AG20443 (cell line): ENCODE results near the gene PTPRG.

Source experiments
- DNase-seq: peaks from one replicate; pipeline ENCODE4 v3.0.0; 2012; ENCODE audit warnings: low spot score, mixed read lengths

The PTPRG gene

DNA sequence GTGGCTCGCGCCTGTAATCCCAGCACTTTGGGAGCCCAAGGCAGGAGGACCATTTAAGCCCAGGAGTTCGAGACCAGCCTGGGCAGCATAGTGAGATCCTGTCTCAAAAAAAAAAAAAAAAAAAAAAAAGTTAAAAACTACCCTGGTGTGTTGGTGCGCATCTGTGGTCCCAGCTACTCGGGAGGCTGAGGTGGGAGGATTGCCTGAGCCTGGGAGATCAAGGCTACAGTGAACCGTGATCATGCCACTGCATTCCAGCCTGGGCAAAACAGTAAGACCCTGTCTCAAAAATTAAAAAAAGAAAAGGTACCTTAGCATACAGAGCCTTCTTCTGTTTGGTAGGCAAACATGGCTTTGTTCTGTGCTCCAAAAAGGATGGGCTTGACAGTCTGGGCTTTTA lies 57.5 kb downstream of the PTPRG start:
- no peak for DNase-seq

DNA sequence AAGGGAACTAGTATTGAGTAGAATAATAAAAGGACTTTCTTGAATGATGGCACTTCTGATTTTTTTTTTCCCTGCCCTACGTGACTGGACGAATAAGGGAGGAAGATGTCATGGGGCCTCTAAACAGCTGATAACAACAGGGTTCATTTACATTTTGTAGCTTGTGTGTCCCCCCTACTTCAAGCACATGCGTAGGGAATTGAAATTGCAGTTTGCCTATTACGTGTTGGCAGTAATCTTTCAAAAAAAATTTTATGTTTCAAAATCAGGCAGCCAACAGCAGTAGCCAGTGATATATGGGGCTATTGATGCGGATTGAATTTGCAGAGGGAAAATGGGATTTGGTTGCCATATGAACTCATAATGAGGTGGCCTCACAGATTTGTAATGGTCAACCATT lies 58.7 kb downstream of the PTPRG start:
- DNase-seq = no peak

DNA sequence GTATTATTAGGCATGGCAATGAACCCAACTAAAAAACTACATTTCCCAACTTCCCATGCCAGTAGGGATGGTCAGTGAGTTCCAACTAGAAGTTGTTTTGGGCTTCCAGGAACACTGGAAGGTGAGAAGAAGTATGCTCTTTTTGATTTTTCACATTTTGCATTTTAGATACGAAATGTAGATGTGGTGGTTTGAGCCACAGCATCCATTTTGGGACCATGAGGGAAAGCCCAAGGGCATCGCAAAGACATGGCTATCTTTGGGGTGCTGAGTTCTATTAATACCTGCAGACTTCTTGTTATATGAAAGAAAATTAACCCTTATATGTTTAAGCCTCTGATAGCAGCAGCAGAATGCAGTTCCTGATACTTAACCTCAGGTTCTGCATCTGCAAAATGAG lies 62.9 kb downstream of the PTPRG start:
- DNase-seq = no peak

DNA sequence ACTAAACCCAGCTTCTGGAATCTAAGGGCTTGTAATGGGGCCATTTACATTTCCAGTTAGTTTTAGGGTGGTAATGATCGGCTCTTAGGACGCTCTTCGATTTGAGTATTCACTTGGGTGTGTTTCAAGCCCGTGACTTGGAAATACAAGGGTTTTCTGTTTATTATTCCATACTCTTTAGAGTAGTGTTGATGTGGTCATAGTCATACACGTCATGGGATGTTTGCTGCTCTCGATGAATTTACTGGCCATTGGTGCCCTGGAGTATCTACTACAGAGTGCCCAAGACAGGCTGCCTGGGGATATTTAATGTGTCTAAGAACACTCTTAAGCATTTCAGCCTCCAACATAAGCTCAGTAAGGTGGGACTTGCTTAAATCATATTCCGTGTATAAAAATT lies 64.1 kb downstream of the PTPRG start:
- DNase-seq = no peak

DNA sequence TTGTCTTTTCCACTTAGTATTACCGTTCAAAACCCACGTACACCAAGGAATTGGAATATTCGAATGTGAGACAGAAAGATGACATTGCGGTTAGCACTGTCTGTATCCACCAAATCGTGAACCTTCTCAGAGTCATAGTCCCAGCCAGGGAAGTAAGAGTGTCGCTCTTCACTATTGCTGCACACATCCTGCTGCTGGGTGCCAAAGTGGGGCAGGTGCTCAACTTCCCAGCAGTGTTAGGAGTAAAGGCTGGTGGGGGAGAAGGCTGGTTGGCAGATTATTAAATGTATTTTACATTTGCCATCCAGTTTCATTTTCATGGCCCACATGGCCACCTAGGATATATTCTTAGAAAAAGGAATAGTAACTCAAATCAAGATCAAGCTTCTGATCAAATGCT lies 65.1 kb downstream of the PTPRG start:
- DNase-seq = no peak

DNA sequence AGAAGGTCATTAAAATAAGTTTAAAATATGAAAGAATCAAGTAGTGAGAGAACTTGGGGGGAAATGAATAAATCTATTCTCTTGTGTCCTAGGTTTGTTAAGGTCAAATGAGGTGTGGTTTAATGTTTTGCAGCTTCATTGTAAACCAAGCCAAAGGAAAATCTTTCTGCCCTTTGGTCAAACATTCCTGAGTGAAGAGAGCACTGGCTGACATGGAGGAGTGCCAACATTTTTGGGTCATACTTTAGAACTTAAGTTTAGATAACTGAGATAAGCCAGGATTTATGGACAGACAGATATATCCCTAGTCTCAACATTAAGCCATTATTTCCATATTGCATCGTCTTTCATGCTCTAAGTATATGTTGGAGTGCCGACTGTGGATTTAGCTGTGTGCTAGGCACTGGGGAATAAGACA lies 66.4 kb downstream of the PTPRG start:
- DNase-seq = peak; percentile 79

DNA sequence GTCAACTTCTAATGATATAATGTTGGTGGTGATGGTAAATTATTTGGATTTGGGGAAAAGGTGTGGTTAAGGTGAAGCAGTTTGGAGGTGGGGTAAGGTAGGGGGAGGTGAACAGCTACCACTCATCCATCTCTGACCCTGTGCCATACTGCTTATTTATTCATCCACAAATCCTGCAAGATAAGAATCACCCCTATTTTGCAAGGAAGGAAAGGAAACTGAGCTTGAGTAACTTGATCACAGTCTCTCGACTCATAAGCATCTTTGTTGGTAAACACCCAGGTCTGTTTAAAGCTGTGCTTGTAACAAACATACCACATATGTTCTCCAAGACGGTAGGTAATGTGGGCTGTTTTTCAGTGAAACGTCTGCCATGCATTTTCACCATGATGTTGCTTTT lies 67.3 kb downstream of the PTPRG start:
- no peak for DNase-seq

DNA sequence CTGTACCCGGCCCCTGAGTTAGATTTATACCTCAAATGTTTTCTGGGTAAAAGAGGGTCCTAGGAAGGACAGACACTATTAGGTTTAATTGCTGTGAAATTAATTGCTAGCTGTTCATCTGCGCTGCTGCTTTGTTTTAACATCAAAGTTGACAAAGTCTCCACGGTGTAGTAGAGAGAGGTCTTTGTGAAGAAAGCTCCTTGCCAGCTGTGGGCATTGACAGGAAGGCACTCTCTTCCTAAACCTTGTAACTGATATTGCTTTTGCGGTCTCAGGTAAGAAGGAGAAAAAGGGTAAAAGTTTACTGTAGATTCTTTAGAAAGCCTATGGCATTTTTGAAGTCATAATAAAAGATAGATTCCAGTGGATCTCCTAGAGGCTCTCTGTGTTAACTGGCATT lies 68.1 kb downstream of the PTPRG start:
- DNase-seq = no peak

DNA sequence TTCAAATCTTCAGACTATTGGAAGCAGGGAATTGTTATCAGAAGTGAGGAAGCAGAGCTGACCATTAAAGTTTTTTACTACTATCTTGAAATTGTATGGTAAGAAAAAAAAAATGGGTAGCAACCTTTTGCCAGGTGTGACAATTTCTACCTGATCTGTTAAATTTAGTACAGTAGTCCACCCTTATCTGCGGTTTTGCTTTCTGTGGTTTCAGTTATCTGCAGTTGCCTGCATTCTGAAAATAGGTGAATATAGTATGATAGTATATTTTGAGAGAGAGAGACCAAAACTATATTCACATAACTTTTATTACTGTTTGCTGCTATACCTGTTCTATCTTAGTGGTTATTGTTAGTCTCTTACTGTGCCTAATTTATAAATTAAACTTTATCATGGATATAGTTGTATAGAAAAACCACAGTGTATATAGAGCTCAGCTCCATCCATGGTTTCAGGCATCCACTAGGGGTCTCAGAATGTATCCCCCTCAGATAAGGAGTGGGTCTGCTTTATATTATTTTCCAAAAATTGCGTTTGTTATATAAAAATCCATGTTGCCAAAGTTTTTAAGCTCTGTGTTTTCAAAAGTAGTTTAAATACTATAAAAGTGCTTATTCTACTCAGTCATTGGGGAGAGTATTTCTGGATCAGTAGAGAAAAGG lies 69.9 kb downstream of the PTPRG start:
- DNase-seq = no peak

- DNase-seq = no peak
These were observed 71.3 kb downstream of the PTPRG start for GRCh38 chr3:61632568-61633175.

DNA sequence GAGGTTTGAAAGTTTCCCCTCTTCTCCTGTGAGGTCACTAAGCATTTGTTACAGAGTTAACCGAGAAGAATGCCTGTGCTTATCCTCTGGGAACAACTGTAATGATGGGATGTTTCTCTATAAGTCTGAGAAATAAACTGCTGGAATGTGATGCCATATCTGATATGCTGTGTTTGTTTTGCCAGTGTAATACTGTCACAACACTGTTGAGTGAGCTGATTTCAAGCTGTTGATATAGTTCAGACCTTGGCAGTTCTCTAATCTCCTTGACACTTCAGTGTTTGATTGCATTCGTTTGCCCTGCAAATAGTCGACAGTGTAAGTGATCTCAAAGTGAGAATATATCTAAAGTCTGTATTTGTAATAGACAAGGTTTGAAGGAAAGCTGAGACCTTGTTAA lies 73.3 kb downstream of the PTPRG start:
- DNase-seq = no peak

DNA sequence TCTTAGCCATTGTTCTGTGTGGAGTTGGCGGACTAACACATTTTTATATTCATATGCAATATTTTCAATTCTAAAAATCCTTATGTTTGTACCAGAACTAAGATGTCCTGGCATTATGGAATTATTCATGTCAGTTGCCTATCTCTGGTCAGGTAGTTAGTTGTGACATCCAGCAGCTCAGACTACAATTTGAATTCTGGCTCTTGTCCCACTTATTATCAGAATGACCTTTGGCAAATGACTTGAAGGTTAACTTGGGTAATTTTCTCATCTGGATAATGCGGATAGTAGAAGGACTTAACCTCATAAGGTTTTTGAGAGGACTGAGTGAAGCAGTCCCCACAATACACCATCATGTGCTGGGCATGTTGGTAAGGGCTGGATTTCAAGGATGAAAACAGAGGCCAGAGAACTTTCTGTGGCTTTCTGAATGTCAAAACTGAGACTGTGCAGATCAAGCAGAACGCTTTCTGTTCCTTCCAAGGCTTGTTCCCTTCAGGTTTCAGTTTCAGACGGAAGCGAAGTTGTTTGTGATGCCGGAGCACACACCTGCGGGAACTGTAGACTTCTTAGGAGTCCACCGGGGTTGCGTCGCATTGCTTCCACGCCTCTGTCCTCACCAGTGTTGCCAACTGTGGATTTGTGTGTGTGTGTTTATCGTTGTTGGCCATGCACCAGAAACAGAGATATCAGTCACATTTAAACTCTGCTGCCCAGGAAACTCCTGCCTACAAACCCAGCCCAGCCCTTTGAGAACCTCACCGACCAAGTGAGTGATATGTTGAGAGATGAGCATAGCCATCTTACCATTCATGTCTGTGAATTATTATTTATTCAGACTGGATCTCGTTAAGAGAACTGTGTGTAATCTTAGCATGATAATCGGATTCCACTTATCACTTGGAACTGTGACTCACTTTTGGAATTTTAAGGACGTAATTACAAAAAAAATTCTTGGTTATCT lies 76.0 kb downstream of the PTPRG start:
- peak; percentile 27 for DNase-seq

DNA sequence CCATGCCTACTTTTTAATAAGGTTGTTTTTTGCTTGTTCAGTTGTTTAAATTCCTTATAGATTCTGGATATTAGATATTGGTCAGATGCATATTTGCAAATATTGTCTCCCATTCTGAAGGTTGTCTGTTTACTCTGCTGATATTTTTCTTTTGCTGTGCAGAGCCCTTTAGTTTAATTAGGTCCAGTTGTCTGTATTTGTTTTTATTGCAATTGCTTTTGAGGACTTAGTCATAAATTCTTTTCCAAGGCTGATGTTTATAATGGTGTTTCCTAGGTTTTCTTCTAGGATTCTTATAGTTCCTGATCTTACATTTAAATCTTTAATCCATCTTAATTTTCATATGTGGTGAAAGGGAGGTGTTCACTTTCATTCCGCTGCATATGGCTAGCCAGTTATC lies 77.4 kb downstream of the PTPRG start:
- peak; percentile 11 for DNase-seq

- DNase-seq = no peak
These were observed 78.6 kb downstream of the PTPRG start for GRCh38 chr3:61639991-61640390.

DNA sequence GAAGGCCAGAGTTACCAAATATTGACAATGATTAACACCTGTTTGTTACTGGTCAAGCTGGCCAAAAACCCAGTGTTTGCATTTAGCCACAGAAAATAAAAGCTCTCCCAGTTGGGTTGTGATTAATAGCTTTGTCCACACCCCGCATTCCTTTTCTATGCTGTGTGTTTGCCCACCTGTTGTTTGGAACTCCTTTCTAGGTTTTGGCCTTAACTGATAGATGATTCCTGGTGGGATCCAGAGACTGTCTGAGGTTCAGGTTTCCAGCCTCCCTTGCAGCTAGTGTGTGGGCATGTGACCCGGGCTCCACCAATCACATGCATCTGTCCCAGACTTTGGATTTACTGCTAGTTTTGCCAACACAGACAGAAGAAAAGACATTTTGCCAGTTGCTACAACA lies 83.8 kb downstream of the PTPRG start:
- DNase-seq = no peak

GRCh38 chr3:61646360-61646759 lies 85.0 kb downstream of the PTPRG start:
- DNase-seq = no peak

DNA sequence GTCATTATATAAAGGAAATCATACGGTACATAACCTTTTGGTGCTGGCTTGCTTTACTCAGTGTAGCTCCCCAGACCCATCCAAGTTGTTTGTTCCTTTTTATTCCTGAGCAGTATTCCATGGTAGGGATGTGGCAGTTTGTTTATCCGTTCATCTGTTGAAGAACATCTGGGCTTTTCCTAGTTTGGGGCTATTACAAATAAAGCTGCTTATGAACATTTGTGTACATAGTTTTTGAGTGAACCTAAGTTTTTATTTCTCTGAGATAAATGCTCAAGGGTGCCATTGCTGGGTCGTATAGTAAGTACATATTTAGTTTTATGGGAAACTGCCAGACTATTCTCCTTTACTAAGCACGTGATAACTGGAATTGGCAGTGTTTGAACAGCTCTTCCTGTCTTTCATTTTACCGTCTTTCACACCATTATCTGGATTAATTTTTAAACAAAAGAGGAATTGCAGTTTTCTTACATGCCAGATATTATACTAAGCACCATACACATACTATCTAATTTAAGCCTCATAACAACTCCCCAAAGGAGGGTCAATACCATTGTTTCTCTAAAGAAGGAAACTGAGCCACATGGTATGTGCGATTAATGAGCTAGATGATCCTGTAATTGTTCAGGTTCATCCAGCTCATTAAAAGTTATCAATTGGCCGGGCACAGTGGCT lies 85.6 kb downstream of the PTPRG start:
- DNase-seq = no peak

GRCh38 chr3:61648481-61648880 lies 87.1 kb downstream of the PTPRG start:
- DNase-seq = no peak

DNA sequence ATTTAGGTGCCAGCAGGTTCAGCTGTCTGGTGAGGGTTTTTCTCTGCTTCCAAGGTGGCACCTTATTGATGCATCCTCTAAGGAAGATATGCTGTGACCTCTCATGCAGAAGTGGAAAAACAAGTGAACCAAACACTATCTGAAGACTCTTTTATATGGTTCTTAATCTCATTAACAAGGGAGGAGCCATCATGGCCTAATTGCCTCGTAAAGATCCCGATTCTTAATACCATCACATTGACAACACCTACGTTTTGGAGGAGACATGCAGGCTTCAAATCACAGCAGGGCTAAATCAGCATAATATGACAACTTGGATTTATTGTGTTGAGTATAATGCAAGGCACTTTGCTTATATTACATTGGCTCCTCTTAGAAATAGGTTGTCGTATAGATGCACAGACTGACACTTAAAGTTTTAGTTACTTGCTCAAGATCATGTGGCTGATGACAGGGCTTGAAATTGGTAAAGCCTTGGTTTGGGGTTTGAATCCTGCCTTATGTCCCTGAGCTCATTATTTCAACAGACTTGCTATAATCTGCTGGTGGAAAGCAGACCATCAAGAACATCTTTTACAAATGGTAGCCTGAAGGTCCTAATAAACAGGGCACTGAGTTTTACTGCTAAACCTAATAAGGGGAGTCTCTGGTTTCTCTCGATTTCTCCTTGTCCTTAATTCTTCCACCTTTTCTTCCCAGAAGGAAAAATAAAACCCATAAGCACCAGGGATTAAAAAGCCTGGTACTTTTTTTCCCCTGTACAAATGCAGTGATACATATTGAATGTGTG lies 88.2 kb downstream of the PTPRG start:
- no peak for DNase-seq

DNA sequence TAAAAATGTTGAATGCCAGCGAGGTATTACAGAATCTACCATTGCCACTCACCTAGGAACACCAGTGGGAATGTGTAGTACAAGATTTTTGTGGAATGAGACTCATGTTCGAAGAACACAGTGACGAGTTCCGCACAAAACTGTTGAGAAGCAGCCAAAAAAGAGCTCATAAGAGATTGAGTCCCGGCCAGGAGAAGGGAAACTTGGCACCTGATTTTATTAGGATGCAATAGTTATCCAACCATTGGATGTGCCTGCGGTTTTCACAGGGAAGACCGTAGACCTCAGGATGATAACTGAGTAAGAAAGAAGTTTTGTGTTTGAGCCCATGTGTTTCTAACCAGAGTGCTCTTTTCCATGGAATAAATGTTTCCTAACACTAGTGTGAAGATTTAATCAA lies 88.9 kb downstream of the PTPRG start:
- peak; percentile 83 for DNase-seq

DNA sequence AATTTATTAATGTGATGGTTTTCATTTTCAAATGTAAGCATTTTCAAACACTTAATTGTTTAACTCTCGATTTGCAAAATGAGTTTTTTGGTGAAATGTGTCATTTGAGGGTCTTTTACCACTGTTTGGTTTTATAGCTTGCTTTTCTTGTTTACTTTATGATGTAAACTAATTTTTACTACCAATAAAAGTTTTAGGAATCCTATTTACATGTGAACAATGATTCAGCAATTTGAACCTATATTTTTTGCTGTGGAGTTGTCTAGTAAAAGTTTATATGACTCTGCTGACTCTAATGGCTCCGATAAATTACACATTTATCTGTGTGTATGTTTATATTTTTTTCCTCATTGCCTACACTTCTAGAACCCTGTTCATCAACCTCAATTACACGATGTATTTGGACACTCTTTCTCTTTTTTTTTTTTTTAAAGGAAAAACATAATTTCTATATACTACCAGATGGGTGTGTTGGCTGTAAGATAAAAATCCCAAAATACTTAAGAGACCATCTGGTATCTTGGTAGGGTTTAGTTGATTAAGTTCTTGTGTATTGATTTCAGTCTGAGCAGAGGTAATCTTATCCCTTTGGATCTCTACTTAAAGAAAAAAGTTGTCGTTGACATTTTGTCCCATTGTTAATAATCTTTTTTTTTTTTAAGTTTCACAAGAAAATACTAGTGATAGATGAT lies 89.5 kb downstream of the PTPRG start:
- no peak for DNase-seq
